ENCODE results near the gene SCN9A. TPM values are rescaled to one million over a fixed set of nuclear protein-coding genes. Genes with fewer than 3 reads are reported as not detected.

SCN9A gene
- total RNA-seq, 2 donors from 2014 or later: 3.8 to 4.5 TPM

- Histone ChIP-seq H3K4me3 (no peak overlapping the region), H3K27me3 (replicated peaks; ENCODE audit: insufficient read depth) (no peaks in the 10 kb centered on the region), H3K4me1 (ENCODE audit: control insufficient read depth in 1 of 2, low read depth in 2 of 2) (no peaks in the 10 kb centered on the region), H3K27ac (no peak overlapping the region), H3K9me3 (no peaks in the 10 kb centered on the region), H3K36me3 (no peaks in the 10 kb centered on the region)
- no peak for ATAC-seq (ENCODE audit: insufficient number of reproducible peaks, low FRiP score, low read depth)
- TF ChIP-seq, protein P1, sequence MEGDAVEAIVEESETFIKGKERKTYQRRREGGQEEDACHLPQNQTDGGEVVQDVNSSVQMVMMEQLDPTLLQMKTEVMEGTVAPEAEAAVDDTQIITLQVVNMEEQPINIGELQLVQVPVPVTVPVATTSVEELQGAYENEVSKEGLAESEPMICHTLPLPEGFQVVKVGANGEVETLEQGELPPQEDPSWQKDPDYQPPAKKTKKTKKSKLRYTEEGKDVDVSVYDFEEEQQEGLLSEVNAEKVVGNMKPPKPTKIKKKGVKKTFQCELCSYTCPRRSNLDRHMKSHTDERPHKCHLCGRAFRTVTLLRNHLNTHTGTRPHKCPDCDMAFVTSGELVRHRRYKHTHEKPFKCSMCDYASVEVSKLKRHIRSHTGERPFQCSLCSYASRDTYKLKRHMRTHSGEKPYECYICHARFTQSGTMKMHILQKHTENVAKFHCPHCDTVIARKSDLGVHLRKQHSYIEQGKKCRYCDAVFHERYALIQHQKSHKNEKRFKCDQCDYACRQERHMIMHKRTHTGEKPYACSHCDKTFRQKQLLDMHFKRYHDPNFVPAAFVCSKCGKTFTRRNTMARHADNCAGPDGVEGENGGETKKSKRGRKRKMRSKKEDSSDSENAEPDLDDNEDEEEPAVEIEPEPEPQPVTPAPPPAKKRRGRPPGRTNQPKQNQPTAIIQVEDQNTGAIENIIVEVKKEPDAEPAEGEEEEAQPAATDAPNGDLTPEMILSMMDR (IDR thresholded peaks at IDR 0.05): no peak
- DNase-seq (ENCODE audit: low spot score): no peak
Observed at GRCh38 chr2:166285215-166285614, 90.5 kb downstream of the SCN9A start.

- H3K4me1 ChIP-seq (ENCODE audit: control insufficient read depth in 1 of 2, low read depth in 2 of 2): no peaks in the 10 kb centered on the region
- no peaks in the 10 kb centered on the region for H3K9me3 ChIP-seq
- no peaks in the 10 kb centered on the region for H3K36me3 ChIP-seq
- H3K4me3 ChIP-seq: no peak overlapping the region
- H3K27ac ChIP-seq: no peak overlapping the region
- no peaks in the 10 kb centered on the region for H3K27me3 ChIP-seq (replicated peaks; ENCODE audit: insufficient read depth)
- DNase-seq (ENCODE audit: low spot score) (no peak), ATAC-seq (ENCODE audit: insufficient number of reproducible peaks, low FRiP score, low read depth) (no peak)
- TF ChIP-seq, protein P1 (IDR thresholded peaks at IDR 0.05): no peak
Observed at GRCh38 chr2:166284359-166284758, 91.4 kb downstream of the SCN9A start.

DNA sequence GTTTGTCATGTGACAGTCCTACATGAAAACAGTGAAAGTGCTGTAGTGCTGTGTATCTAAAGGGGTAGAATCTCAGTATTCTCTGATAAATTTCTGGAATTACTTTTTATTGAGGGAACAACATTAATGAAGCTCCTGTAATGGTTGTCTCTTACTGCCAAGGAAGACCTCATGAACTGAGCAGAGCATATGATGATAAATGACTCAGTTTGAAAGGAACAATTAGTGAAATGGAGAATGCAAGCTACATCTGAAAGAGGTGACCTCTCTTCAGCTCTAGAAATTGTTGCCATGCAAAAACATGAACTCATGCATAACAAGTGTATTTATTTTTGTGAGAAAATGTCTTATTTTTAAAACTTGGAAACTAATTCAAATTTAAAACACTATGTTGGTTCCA lies 93.6 kb downstream of the SCN9A start:
- DNase-seq (ENCODE audit: low spot score) (no peak), ATAC-seq (ENCODE audit: insufficient number of reproducible peaks, low FRiP score, low read depth) (no peak)
- Histone ChIP-seq H3K4me3 (no peak overlapping the region), H3K4me1 (ENCODE audit: control insufficient read depth in 1 of 2, low read depth in 2 of 2) (no peaks in the 10 kb centered on the region), H3K27ac (no peak overlapping the region), H3K9me3 (no peaks in the 10 kb centered on the region), H3K36me3 (no peaks in the 10 kb centered on the region), H3K27me3 (replicated peaks; ENCODE audit: insufficient read depth) (no peaks in the 10 kb centered on the region)
- TF ChIP-seq, protein P1 (IDR thresholded peaks at IDR 0.05): no peak

DNA sequence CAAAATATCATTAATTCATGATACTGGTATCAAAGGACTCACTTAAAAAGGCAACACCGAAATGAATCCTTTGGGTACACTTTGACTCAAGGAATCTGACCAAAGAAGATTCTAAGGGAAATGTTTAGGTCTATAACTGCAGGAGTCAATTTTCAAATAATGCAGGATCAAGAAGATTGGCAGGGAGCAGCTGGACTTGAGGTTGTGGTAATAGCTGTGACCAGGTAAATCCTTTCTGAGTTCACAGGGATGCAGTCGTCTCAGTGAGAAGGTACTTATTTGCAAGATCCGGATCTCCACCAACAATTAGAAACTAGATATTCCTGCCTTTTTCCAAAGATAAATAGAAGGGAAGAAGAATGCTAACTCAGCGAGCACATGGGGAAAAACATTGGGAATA lies 96.9 kb downstream of the SCN9A start:
- ATAC-seq (ENCODE audit: insufficient number of reproducible peaks, low FRiP score, low read depth): no peak

GRCh38 chr2:166270376-166270775 lies 105.4 kb downstream of the SCN9A start:
- H3K4me3 ChIP-seq: no peak overlapping the region
- no peak for ATAC-seq (ENCODE audit: insufficient number of reproducible peaks, low FRiP score, low read depth)
- no peaks in the 10 kb centered on the region for H3K36me3 ChIP-seq
- H3K9me3 ChIP-seq: no peaks in the 10 kb centered on the region
- TF ChIP-seq, protein P1 (IDR thresholded peaks at IDR 0.05): no peak
- no peak for DNase-seq (ENCODE audit: low spot score)
- H3K4me1 ChIP-seq (ENCODE audit: control insufficient read depth in 1 of 2, low read depth in 2 of 2): no peaks in the 10 kb centered on the region
- H3K27me3 ChIP-seq (replicated peaks; ENCODE audit: insufficient read depth): no peaks in the 10 kb centered on the region
- no peak overlapping the region for H3K27ac ChIP-seq

More for the DNA sequence above, 96.9 kb downstream of the SCN9A start:
- no peaks in the 10 kb centered on the region for H3K4me1 ChIP-seq (ENCODE audit: control insufficient read depth in 1 of 2, low read depth in 2 of 2)
- H3K27me3 ChIP-seq (replicated peaks; ENCODE audit: insufficient read depth): no peaks in the 10 kb centered on the region
- H3K9me3 ChIP-seq: no peaks in the 10 kb centered on the region
- H3K27ac ChIP-seq: no peak overlapping the region
- H3K4me3 ChIP-seq: no peak overlapping the region
- H3K36me3 ChIP-seq: no peaks in the 10 kb centered on the region
- DNase-seq (ENCODE audit: low spot score): no peak
- TF ChIP-seq, protein P1 (IDR thresholded peaks at IDR 0.05): no peak
